SU-DHL-6 (cell line): Measurements from ENCODE around the gene SPINT2.

Experiments
- EZH2phosphoT487 ChIP-seq: fragments of 200-600 bp; sonication (generic), shearing (Covaris generic); conservative IDR thresholded peaks from 2 replicates; pipeline ENCODE4 v1.6.1; 2018; ENCODE audit warnings: mild to moderate bottlenecking, antibody characterized with exemption, low read length, moderate library complexity, mixed read lengths
- TF ChIP-seq, protein P1 (sequence below): fragments of 200-600 bp; sonication (generic); IDR thresholded peaks from one replicate; pipeline ENCODE4 v1.5.1; 2017; ENCODE audit warnings: antibody characterized with exemption, mild to moderate bottlenecking, low read length, moderate library complexity; ENCODE audit not compliant: insufficient read depth, poor library complexity, severe bottlenecking

DNA sequence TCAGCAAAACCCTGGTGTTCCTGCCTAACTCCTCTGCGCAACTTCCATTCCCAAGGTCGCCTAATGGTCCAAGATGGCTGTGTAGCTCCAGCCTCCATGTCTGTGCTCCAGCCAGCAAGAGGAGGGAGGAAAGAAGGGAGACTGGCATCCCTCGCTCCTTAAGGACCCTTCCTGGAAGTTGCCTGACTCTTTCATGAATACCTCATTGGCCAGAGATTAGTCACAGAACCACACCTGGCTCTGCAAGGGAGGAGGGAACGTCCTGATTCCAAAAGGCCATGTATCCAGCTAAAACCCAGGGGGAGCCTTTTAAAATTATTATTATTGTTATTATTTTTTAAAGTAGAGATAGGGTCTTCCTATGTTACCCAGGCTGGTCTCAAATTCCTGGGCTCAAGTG is 60.1 kb downstream of the SPINT2 start:
- no peak for TF ChIP-seq EZH2phosphoT487
- TF ChIP-seq, protein P1, sequence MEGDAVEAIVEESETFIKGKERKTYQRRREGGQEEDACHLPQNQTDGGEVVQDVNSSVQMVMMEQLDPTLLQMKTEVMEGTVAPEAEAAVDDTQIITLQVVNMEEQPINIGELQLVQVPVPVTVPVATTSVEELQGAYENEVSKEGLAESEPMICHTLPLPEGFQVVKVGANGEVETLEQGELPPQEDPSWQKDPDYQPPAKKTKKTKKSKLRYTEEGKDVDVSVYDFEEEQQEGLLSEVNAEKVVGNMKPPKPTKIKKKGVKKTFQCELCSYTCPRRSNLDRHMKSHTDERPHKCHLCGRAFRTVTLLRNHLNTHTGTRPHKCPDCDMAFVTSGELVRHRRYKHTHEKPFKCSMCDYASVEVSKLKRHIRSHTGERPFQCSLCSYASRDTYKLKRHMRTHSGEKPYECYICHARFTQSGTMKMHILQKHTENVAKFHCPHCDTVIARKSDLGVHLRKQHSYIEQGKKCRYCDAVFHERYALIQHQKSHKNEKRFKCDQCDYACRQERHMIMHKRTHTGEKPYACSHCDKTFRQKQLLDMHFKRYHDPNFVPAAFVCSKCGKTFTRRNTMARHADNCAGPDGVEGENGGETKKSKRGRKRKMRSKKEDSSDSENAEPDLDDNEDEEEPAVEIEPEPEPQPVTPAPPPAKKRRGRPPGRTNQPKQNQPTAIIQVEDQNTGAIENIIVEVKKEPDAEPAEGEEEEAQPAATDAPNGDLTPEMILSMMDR, result no peak
